Measurements from ENCODE around the gene AUH.
"Not testable (repeated sequence)": the region's sequence is repeated elsewhere in the genome, so short reads cannot be mapped to it uniquely, and the experiment has no call there.

AUH gene

DNA sequence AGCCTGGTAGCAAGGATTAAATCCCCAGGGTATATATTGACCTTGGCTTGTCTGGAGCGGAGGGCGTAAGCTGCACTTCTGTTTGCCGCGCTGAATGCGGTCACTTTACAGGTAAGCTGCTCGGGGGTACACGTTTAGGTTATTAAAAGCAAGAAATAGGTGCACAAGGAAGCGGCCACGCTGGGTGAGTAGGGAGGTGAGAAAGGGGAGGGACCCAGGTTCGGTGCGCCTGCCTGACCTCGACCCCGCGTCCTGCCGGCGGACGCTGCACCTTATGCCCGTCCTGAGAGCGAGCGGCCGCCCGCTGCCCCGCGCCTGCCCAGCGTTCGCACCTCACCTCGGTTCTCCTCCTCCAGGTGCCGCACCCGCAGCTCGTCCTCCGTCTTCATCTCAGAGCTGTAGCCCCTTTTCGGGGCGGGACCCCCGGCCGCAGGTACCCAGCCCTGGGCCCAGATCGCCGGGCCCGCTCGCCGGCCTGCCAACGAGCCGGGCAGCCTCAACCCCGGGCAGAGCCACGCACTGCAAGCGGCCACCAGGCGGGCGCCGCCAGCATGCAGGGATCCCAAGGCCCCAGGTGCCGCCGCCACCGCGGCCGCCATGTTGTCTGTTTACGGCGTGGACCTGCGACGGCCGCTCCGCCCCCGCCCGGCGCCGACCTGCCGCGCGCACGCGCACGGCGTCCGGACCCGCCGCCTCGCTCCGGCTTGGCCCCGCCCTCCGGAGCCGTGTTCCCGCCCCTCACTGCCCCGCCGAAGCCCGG lies at the start of gene AUH:
AUH (minus strand) TSS at position 628 of the 760 bp plus-strand sequence; CDS start at position 599, 29 bp downstream.
- no peak for FAIRE-seq

DNA sequence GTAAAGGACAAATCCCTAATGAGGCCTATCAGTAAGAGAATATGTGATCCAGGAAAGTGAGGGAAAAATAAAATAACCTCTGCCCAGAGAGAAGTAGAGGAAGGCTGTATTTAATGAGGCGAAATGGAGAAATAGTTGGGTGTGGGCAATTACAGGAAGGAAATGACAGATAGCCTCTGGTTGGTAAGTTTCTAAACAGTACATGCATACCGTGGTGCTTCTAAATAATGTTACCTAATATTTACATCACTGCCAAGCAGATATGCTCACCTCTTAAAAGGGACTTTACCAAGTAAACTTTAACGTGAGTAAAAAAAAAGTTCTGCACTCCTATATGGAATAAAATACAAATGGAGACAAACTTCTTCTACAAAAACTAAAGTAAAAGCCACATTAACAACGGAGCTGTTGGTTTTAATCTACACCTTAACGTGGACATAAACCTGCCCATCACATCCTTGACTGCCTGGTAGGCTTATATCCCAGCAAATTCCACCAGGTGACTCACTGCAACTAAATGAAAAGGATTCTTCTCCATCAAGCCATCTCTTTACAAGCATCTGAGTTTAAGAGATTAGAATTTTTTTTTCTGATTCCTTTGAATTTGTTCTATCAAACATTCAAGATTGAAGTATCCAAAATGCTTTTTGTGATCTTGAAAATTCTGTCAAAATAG lies 49.5 kb upstream of the AUH start:
- FAIRE-seq, result no peak

DNA sequence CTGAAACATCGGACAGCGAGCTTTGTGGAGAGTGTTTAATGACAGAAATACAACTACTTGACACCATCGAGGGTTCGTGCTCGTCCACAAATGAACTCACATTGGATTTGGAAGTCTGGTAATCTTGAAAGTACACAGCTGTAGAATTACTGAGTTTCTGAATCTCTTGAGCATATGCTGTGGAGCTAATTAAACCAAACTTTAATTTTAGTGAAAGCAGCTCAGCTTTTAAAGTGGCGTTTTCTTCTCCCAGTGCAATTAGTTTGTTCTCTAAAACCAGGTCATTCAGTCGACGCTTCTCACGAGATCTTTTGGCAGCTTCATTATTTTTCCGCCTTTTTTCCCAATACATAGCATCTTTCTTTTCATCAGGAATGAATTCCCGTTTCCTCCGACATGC lies 48.4 kb upstream of the AUH start:
- FAIRE-seq, result no peak

- no peak for FAIRE-seq
These were observed 46.8 kb upstream of the AUH start for GRCh38 chr9:91408475-91408874.

- no peak for FAIRE-seq
These were observed 46.0 kb upstream of the AUH start for GRCh38 chr9:91407580-91408318.

DNA sequence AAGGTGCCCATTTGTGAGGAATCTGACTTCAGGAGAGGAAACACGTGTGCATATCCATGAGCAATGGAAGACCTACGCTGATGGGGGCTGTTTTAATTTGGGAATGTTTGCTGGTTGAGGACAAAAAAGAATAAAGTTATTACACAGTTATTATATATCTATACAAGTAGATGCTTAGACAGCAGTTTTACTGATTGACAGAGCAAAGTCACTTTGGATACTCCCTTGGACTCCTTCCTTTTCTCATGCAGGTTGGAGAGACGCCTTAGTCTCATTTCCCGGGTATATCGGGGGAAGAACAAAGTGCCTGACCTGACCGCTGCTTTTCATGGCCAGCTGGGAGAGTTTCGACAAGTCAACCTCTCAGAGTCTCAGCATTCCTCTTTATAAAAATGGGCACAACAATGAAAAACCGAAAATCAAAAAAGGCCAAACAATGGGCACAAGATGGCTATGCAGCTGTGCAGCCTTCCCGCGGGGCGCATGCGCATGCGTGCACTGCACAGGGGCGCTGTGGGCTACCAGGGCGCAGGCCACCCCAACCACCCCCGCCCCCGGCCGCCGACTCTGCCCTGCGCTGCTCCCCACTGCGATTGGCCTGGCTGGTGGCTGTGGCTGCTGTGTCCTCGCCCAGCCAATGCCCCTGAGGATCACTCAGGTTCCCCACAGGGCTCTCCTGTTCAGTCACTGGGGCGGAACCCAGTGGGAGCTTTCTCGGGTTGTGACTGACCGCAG lies 43.8 kb upstream of the AUH start:
- no peak for FAIRE-seq

GRCh38 chr9:91403665-91404543 lies 42.2 kb upstream of the AUH start:
- no peak for FAIRE-seq

- FAIRE-seq, result no peak
These were observed 37.2 kb upstream of the AUH start for GRCh38 chr9:91398926-91399325.

DNA sequence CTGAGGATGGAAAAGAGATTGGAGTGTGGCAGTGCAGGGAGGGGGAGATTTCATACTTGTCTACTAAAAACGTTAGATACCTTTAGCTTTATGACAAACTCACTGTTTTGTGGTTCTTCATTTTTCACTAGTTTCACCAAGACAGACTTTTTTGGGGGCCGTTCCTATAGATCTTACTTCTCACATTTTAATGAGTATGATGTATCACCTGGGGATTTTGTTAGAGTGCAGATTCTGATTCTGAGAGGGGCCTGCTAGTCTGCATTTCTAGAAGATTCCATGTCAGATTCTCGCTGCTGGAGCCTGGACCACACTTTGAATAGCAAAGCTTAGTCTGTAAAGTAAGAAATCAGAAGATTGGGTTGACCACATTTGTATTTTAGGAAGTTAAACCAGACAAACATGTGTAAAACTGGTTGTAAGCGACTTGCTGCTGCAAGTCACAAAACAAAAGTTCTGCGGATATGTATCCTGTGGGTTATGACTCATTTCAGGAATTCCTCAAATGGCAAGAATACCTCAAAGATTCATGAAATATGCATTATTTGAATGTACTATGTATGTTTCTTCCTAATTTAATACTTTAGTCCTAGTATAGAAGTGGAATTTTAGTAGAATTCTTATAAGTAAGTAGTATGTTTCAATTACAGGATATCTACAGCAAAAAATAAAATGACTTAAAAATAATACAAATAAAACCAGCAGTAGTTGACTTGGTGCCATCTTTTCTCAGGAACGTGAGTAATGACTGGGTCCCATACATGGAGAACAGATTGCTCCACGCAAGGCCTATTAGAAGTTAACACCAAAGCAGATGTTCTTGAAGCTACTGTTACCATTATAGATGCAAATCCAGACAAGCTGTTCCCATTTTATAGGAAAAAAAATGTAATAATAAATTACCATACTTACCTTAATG lies 34.1 kb upstream of the AUH start:
- FAIRE-seq, result no peak

- FAIRE-seq, result no peak
These were observed 33.4 kb upstream of the AUH start for GRCh38 chr9:91395106-91395552.

- no peak for FAIRE-seq
These were observed 32.1 kb upstream of the AUH start for GRCh38 chr9:91393826-91394225.

DNA sequence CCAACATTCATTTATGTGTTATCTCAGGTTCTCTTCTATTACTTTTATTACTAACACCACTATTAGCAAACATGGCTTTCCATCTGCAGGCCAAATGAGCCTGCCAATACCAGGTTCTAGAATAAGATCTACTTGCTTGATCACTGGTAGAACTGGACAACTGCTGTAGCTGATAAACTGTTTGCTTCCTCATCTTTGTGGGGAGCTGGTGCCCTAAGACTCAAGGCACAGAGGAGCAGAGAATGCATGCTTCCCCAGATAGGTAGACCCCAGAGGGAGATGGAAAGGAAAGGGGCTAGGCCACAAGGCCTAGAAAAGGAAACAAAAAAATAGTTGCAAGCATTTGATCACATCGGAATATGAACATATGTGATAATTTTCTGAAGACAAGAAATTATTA lies 30.7 kb upstream of the AUH start:
- no peak for FAIRE-seq

DNA sequence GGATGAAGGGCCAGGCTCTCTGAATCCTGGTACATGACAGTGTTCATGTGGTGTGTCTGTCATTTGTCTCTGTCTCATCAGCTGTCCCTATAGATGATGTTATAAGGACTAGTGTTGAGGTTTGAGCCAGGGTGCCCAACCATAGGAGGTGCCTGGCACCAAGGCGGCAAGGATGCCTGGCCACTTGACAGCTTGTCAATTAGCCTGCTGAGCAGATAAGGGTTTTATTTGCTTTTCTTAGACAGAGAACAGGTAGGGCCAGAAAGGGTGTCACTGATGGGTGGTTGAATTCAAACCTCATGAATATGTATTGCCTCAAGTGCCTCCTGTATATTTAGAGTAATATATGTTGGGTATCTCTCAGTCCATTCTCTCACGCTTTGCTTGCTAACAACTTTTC lies 30.1 kb upstream of the AUH start:
- no peak for FAIRE-seq

GRCh38 chr9:91391412-91391811 lies 29.7 kb upstream of the AUH start:
- no peak for FAIRE-seq

- FAIRE-seq, result not testable (repeated sequence)
These were observed 28.0 kb upstream of the AUH start for GRCh38 chr9:91389686-91390085.

DNA sequence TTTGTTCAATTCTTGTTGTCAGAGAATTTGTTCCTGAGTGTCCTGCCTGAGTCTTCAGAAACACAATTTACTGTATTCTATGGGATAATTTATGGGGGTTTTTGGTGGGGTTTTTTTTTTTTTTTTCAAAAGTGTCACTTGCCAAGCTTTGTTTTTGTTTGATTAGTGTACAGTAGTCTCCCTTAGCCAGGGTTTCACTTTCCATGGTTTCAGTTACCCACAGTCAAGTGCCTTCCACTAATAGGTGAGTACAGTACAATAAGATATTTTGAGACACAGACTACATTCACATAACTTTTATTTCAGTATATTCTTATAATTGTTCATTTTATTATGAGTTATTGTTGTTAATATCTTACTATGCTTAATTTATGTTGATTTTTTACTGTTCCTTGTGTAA lies 25.0 kb upstream of the AUH start:
- FAIRE-seq, result no peak

- FAIRE-seq, result no peak
These were observed 23.2 kb upstream of the AUH start for GRCh38 chr9:91384954-91385353.

DNA sequence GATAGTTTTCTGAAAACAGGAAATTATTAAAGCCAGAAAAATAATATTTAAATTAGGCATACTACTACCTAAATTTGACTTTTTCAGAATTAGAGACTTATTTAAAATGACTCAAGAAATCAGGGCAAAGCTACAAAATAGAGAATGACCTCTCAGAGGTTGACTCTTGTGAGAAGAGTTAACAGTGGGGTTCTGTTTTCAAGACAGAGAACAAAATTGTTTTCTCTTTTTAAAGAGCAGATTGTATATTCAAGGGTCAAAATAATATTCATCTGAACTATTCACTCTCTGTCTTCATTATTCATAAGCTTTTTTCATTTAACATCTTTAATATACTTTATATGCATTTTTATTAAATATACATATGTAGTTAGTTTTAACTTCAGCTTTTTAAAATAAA lies 21.9 kb upstream of the AUH start:
- peak; percentile 58 for FAIRE-seq

DNA sequence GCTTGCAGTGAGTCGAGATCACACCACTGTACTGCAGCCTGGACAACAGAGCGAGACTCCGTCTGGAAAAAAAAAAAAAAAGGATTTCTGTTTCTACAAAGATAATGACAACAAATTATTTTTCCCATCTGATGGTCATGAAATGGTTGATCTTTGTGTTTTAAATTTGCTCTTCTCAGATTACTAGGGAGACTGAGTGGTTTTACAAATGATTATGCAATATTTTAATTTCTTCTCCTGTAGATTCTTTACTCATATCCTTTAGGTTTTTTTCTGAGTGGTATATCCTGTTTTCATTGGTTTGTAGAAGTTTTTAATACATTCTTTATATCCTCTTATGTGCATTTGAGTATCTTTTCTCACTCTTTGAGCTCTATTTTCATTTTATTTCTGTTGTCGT lies 20.6 kb upstream of the AUH start:
- FAIRE-seq, result no peak

- no peak for FAIRE-seq
These were observed 17.7 kb upstream of the AUH start for GRCh38 chr9:91379426-91379825.

- FAIRE-seq, result no peak
These were observed 17.0 kb upstream of the AUH start for GRCh38 chr9:91378695-91379127.

Data from endometrium (tissue), 2 donors.